NCI-H1436 treated with DMSO at 0.1 percent for 48 hours (cell line): ENCODE data around the gene EFS.
"Not testable (repeated sequence)": the region's sequence is repeated elsewhere in the genome, so short reads cannot be mapped to it uniquely, and the experiment has no call there.

ENCODE experiments used
- DNase-seq: peaks from one replicate; lab custom pipeline; 2025; lab: John Stamatoyannopoulos, UW

Gene EFS

DNA sequence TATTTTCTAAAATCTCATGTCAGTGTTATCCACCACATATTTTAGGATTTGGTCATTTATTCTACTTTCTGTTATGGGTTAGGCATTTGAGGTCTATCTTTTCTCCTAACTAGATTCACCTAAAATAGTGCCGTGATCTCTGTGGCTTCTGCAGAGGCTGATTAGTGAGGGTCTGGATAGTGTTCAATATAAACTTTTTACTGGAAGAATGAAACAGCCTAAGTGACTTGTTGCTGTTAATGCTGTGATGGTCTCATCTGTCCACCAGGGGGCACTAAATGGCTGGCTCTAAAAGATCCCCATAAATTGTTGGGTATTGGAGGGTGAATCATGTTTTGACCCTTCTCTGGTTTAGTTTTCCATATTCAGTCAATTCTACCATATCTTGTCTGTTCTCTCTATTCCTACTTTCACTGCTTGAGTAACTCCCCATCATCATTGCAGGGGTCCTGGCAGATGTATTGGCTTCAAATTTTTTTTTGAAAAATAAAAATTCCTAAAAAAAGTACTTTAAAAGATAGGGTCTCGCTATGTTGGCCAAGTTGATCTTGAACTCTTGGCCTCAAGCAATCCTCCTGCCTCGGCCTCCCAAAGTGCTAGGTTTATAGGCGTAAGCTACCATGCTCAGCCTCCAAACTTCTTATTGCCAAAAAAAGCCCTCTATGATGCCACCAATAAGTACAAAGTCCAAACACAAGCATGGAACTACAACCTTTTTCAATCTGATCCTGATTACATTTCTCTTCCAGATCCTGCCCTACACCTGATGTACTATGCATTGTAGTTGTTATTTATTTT, 36.8 kb downstream of the EFS start:
- DNase-seq: no peak

DNA sequence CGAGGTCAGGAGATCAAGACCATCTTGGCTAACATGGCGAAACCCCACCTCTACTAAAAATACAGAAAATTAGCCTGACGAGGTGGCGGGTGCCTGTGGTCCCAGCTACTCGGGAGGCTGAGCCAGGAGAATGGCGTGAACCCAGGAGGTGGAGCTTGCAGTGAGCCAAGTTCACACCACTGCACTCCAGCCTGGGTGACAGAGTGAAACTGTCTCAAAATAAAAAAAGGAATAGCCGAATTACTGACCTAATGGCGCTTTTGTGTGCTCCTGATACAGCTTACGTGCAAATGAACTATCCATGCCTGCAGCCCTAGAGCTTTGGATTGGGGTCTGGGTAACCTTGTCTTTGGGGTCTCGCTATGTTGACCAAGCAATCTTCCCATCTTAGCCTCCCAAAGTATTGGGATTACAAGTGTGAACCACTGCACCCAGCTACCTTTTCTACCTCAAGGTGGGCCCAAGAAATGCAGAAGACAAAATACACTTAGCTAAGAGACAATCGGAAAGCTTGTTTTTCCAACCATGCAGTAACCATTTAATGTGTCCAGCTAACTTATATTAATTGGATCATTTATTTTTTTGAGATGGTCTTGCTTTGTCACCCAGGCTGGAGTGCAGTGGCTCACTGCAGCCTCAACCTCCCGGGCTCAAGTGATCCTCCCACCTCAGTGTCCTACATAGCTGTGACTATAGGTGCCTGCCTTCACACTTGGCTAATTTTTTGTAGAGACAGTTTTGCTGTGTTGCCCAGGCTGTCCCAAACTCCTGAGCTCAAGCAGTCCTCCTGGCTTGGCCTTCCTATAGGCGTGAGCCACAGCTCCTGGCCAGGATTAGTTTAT, 38.3 kb downstream of the EFS start:
- no peak for DNase-seq

DNA sequence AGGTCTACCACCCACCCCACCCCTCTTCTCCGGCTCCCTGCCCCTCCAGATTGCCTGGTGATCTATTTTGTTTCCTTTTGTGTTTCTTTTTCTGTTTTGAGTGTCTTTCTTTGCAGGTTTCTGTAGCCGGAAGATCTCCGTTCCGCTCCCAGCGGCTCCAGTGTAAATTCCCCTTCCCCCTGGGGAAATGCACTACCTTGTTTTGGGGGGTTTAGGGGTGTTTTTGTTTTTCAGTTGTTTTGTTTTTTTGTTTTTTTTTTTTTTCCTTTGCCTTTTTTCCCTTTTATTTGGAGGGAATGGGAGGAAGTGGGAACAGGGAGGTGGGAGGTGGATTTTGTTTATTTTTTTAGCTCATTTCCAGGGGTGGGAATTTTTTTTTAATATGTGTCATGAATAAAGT, 39.2 kb downstream of the EFS start:
- not testable (repeated sequence) for DNase-seq

DNA sequence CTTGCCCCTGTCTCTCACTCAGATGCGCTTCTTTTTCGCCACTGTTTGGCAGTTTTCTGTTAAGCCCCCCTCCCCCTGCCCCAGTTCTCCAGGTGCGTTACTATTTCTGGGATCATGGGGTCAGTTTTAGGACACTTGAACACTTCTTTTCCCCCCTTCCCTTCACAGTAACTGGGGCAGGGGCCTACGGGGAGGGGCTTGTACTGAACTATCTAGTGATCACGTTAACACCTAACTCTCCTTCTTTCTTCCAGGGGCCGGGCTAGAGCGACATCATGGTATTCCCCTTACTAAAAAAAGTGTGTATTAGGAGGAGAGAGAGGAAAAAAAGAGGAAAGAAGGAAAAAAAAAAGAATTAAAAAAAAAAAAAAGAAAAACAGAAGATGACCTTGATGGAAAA, 40.0 kb downstream of the EFS start:
- DNase-seq: no peak

DNA sequence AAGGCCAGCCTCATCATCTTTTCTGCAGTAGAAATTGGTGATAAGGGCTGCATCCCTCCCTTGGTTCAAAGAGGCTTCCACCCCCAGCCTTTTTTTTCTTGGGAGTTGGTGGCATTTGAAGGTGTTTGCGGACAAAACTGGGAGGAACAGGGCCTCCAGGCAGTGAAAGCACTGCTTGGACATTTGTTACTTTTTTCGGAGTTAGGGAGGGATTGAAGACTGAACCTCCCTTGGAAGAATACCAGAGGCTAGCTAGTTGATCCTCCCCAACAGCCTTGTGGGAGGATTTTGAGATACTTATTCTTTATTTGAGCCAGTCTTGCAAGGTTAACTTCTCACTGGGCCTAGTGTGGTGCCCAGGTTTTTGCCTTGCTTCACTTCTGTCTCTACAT, 40.5 kb downstream of the EFS start:
- no peak for DNase-seq

DNA sequence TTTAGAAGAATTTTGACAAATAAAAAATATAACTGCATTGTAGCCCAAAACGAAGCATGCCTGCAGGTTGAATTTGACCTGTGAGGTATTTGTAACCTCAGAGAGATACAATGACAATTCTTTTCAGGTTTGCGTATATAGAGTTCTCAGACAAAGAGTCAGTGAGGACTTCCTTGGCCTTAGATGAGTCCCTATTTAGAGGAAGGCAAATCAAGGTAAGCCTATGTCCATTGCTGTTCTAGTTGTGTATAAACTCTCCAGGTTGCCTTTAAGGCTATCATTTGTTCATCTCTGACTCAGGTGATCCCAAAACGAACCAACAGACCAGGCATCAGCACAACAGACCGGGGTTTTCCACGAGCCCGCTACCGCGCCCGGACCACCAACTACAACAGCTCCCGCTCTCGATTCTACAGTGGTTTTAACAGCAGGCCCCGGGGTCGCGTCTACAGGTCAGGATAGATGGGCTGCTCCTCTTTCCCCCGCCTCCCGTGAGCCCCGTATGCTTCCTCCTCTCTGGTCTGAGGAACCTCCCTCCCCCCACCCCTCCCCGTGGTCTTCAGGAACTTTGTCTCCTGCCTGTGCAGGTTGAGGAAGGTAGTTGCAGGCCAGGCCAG, 41.0 kb downstream of the EFS start:
- no peak for DNase-seq

DNA sequence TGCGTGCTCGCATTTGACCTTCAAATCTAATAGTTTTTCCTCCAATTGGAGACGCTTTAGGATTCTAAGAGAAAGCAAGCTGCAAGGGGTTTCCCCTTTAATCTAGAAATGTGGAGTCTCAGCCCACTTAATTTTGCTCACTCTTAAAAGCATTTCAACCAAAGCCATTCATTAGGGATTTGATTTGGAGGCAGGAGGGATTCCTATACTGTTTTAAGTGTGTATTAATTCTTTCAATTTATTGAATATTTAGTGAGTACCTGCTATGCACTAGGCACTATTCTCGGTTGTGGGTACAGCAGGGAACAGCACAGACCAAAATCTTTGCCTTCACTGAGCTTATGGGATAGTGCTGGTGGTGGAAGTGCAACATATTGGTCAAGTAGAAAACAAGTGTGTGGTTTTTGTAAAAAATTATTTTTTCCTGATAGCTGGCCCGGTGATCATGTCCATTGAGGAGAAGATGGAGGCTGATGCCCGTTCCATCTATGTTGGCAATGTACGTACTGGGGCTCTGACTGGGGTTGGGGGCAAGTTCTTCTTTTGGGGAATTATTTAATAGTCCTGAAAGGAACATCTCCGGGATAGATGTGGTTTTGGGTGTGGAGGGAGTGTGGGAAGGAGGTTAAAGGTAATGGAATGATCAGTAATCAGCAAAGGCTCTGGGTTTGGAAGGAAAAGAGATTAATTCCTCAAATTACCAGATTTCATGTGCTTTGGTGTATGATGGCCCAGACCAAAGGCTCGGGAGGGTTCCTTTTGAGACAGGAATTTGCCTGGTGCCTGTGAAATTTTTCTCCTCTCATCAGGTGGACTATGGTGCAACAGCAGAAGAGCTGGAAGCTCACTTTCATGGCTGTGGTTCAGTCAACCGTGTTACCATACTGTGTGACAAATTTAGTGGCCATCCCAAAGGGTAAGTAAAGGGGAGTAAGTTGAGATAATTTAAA, 42.1 kb downstream of the EFS start:
- DNase-seq: no peak

DNA sequence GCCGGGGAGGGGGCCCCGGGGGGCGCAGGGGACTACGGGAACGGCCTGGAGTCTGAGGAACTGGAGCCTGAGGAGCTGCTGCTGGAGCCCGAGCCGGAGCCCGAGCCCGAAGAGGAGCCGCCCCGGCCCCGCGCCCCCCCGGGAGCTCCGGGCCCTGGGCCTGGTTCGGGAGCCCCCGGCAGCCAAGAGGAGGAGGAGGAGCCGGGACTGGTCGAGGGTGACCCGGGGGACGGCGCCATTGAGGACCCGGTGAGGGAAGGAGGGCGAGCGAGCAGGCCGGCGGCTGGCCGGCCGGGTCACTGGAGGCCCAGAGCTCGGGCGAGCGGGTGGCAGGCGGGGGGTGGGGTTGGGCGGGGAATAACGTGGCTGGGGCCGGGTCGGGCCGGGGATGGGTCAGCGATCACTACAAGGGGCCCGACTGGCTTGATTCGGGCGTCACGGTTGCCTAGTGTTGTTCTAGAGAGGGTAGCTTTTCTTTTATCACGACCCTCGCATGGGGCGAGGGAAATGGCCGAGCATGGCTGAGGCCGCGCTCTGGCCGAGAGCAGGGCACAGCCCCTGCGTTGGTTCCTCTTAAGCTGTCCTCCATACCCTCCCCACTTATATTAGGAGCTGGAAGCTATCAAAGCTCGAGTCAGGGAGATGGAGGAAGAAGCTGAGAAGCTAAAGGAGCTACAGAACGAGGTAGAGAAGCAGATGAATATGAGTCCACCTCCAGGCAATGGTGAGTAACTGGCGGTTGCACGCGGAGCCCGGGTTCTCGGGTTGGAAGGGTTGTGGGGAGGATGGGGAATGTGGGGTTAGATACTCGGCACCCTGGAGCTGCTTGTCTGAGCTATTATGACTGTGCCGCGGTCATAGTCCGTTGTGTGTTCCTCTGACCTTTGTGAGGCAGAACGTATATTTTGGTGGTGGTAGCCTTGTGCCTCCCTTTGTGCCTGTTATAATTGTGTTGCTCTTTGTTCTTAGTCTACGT, 43.1 kb downstream of the EFS start:
- DNase-seq: no peak

DNA sequence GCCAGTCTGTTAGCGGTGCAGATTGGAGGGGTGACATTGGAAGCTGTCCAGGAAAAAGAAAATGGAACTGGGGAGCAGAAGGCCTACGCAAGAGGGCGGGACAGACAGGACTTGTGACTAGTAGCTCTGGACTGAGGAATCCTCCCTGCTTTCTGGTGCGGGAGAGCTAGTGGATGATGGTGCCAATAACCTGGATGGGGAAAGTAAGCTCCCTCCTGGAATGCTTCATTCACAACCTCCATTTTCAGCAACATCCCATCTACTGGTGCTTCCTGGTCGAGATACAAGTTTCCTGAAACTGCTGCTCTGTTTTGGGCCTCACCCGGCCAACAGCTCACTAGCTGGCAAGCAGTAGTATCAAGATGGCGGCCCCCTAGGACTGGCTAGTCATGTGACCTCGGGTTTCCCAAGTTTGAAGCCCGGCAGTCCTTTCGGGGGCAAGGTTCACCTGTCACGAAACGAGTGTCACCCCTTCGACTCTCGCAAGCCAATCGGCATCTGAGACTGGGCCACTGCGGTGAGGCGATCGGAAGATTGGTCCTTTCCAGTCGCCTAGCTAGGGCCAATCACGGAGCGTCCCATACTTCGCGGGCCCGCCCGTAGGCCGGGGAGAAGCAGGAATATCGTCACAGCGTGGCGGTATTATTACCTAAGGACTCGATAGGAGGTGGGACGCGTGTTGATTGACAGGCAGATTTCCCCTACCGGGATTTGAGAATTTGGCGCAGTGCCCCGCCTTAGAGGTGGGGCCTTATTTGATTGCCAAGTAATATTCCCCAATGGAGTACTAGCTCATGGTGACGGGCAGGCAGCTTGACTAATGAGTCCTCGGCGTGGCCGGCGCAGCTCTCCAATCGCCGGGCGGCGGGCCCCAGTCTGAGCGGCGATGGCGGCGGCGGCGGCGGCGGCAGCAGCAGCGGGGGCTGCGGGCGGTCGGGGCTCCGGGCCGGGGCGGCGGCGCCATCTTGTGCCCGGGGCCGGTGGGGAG, 44.1 kb downstream of the EFS start, which contains the start of gene PABPN1:
Gene PABPN1 (plus strand): TSS at position 874 of the 988 bp plus-strand sequence. CDS start 13 bp downstream, at position 887.
- peak; percentile 99 for DNase-seq

DNA sequence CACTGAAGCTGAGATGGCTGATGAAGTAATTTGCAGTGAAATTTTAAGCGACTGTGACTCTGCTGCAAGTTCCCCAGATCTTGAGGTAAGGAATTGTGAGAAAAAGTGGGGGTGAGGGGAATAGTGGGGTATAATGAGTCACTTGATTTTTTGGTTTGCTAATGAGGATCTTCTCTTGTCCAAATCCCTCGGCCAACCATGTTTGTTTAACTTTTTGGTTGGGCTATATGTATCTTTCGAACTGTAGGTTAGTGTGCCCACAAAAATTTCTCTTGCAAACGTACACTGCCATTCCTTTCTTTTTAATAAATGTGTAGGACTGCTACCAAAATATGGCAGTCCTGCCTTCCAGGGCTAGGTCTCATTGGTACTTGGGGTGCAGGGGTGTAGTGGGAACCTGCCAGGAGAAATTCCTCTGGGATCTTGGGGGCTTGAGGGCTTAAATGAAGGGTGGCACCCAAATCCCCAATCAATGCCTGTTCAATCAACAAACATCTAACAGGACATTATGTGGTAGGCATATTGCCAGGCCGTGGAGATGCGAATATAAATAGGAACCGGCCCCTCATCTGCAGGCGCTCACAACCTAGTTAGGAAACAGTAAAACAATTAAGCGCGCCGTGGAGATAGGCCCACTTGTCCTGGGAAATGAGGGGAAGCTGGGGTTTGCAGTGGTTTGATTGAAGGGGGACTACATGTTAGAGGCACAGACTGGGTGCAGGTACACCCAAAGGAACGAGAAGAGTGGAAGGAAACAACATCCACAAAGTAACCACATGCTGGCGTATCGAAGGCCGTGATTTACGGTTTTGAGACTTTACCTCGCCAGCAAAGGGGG, 45.0 kb downstream of the EFS start:
- DNase-seq: no peak

DNA sequence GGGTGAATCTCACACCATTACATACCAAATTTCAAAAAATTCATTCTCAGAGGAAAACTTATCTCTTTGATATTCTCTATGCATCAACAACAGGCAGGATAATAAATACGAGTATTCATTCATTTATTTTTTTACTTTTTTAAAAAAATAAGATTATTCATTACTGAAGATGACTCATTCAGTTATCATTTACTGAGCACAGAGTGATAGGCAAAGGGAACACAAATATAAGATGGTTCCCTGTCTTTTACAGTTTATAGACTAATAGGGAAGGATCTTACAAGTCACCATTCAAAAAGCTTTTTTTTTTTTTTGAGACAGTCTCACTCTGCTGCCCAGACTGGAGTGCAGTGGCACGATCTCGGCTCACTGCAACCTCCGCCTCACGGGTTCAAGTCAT, 48.7 kb downstream of the EFS start:
- no peak for DNase-seq

DNA sequence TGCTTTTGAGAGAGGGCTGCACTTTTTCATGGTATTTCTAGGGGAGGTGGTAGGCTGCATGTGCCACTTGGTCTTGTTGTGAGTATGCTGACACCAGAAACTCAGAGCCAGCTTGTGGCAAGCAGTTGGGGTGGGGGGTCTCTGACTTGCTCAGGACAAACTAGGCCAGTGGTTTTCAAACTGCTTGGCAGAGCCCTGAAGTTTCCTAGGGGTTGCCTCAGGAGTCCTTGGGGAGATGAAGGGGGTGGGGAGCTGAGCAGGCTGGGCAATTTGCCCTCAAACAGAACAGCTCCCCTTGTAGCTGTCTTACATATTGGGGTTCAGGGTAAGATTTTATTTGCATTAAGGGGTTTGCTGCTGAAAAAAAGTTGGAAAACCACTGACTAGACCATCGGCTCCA, 54.4 kb downstream of the EFS start:
- DNase-seq: no peak

DNA sequence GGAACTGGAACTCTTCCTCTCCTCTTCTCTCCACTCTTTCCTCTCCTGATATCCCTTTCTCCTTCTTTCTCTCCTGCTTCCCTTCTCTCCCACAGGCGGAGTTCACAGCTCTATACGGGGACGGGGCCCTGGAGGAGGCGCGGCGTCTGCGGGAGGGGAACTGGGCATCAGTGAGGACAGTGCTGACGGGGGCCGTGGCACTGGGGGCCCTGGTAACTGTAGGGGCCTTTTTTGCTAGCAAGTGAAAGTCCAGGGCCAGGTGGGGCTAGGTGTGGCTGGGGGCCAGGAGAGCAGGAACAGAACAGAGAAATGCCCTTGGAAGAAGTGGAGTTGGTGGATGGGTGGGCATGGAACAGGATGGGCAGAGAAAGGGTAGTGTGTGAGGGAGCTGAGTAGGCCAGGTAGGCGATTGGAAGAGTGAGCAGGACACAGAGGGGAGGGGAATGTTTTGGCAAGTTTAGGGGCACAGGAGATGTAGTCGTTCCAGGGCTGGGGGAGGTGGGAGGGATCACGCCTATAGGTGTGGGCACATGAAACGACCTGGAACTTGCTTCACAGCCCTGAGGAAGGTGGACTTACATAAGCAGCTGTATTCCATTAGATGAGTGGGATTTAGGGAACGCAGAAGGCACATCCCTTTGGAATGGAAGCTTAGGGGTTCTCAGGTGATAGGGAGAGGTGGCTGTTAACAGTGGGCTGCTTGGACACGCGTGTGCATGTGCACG, 56.1 kb downstream of the EFS start:
- no peak for DNase-seq

DNA sequence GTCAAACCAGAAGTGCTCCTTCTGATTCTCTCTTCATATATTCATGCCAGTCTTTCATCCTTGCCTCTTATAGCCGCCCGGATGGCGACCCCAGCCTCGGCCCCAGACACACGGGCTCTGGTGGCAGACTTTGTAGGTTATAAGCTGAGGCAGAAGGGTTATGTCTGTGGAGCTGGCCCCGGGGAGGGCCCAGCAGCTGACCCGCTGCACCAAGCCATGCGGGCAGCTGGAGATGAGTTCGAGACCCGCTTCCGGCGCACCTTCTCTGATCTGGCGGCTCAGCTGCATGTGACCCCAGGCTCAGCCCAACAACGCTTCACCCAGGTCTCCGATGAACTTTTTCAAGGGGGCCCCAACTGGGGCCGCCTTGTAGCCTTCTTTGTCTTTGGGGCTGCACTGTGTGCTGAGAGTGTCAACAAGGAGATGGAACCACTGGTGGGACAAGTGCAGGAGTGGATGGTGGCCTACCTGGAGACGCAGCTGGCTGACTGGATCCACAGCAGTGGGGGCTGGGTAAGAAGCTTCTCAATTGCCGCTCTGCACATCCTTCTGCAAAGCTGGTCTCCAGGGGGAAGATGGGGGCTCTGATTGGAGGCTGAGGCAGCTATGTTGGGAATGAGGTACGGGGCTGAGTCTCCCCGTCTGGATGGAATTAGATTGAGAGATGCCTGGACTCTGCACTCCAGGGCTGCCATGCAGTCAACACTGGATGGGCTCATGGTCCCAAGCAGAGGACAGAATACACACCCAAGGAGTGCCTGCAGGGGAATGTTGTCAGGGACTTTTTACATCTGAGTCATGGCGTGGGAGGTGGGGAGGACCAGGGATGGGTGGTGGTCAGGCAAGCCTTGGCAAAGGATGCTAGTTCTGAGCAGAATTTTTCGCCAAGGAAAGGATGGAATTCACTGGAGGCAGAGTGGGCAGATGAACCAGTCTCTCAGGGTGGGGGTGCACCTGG, 57.0 kb downstream of the EFS start:
- no peak for DNase-seq

DNA sequence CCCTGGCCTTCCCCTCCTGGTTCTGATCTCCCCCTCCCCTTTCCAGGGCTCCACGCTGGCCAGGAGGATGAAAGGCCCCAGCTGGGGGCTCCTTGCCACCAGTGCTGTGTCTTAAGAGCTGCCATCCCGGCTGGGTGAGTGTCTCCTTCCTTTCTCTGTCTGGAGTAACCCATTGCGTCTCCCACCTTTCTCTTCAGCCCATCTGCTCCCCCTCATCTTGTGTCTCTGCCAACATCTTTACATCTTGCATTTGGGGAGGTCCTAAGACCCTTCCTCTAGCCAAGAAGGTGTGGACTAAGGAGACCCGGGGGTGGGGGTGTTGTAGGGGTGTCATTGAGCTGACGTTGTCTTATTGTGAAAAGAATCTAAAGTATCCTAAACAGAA, 57.8 kb downstream of the EFS start:
- DNase-seq: no peak

DNA sequence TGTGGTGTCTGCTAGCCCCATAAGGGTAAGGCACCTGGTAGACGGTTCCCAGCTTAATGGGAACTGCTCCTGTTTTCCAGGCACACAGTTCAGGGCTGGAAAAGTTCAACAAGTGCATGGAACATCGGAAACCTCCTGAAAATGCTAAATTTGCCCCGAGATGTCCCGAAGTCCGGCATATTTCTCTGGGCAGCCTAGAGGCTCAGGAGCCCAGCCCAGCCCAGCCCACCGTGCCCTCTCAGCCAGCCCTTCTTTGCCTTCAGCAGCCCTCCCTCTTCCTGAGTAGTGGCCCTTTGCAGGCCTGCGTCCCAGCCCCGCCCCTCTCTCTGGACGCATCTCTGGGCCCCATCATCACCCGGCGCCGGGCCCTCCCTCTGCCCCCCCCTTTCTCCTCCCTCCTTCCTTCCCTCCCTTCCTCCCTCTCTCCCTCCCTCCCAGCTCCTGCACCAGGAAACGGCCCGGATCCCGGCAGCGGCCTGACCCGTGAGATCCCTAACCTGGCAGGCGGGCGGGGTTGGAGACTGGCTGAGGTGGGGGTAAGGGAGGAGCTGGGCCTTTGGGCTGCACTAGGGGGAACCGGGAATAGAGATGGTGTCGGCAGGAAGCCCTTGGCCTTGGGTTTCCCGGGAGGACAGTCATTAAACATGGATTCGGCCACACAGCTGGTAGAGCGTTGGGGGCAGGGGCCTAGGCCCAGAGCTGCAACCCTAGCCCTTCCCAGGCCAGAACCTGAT, 58.4 kb downstream of the EFS start, which contains the start of gene BCL2L2:
Gene BCL2L2 (plus strand): TSS at position 422 of the 734 bp plus-strand sequence. CDS start 935 bp downstream, outside the sequence.
- peak; percentile 35 for DNase-seq
